IMR-90 (cell line): ENCODE results near the gene DUSP12. TPM values are rescaled to one million over a fixed set of nuclear protein-coding genes. Genes with fewer than 3 reads are reported as not detected.
A peak's percentile ranks its signal among the peaks of the same experiment; 100 is the strongest.

Source experiments
- ATAC-seq: fragments of 200-7000 bp; cut with Tn5 transposase; 2 replicates; pipeline ENCODE4 v1.9.1; 2020; ENCODE audit warnings: low read depth, mild to moderate bottlenecking, moderate library complexity
- BruUV-seq: library from RNA; stranded (reverse); fragments of 400-500 nt; replicated peaks from 2 replicates; lab custom pipeline; 2021; lab: Mats Ljungman, UMichigan
- CTCF ChIA-PET: fragments of 300-600 bp; formaldehyde crosslinking; extraction: SDS; loops from one replicate; lab custom pipeline; 2021; ENCODE audit warnings: antibody characterized with exemption; lab: Yijun Ruan, JAX
- POLR2A ChIA-PET: fragments of 300-600 bp; sonication (Branson Sonifier 250); formaldehyde crosslinking; loops from one replicate; lab custom pipeline; 2022; ENCODE audit warnings: antibody characterized with exemption; ENCODE audit not compliant: unreplicated experiment; lab: Charles Lee
- DNase-seq: peaks from one replicate; pipeline ENCODE4 v3.0.0; 2013
- H2AFZ ChIP-seq: replicated peaks from 2 replicates; pipeline ENCODE3; 2013; ENCODE audit warnings: low read length, mild to moderate bottlenecking; ENCODE audit not compliant: poor library complexity
- H2AK5ac ChIP-seq: 2 replicates; pipeline ENCODE4 v1.6.1; 2013; ENCODE audit warnings: low read depth, low read length, inconsistent platforms
- H2AK9ac ChIP-seq: replicated peaks from 2 replicates; pipeline ENCODE3; 2013; ENCODE audit warnings: mild to moderate bottlenecking, low read depth, low read length, moderate library complexity; ENCODE audit not compliant: poor library complexity
- H2BK120ac ChIP-seq: 2 replicates; pipeline ENCODE4 v1.6.1; 2013; ENCODE audit warnings: low read depth, low read length, inconsistent platforms
- H2BK15ac ChIP-seq: 3 replicates; pipeline ENCODE4 v1.6.1; 2013; ENCODE audit warnings: low read depth, low read length, inconsistent platforms
- H2BK20ac ChIP-seq: 2 replicates; pipeline ENCODE4 v1.6.1; 2013; ENCODE audit warnings: low read depth, mild to moderate bottlenecking, inconsistent platforms, low read length, moderate library complexity
- H2BK5ac ChIP-seq: 2 replicates; pipeline ENCODE4 v1.6.1; 2013; ENCODE audit warnings: mild to moderate bottlenecking, low read depth, low read length, inconsistent platforms; ENCODE audit not compliant: poor library complexity, severe bottlenecking
- H3K14ac ChIP-seq: replicated peaks from 2 replicates; pipeline ENCODE4 v1.6.1; 2013; ENCODE audit warnings: low read depth, low read length, inconsistent platforms
- H3K18ac ChIP-seq: 2 replicates; pipeline ENCODE4 v1.6.1; 2013; ENCODE audit warnings: low read depth, low read length, control low read depth
- H3K23ac ChIP-seq: 2 replicates; pipeline ENCODE4 v1.6.1; 2013; ENCODE audit warnings: low read depth, low read length, inconsistent platforms
- H3K27ac ChIP-seq: 2 replicates; pipeline ENCODE4 v1.5.1; 2013; ENCODE audit warnings: mild to moderate bottlenecking, control low read depth, low read length; ENCODE audit not compliant: insufficient read depth
- H3K27me3 ChIP-seq: 2 replicates; pipeline ENCODE4 v1.6.1; 2013; ENCODE audit warnings: low read length; ENCODE audit not compliant: control insufficient read depth, insufficient read depth
- H3K36me3 ChIP-seq: 2 replicates; pipeline ENCODE4 v1.6.1; 2013; ENCODE audit warnings: low read length, mixed read lengths; ENCODE audit not compliant: control insufficient read depth, insufficient read depth
- H3K4ac ChIP-seq: 2 replicates; pipeline ENCODE4 v1.6.1; 2013; ENCODE audit warnings: low read depth, low read length, inconsistent platforms
- H3K4me1 ChIP-seq: 2 replicates; pipeline ENCODE4 v1.6.1; 2013; ENCODE audit warnings: low read length, mixed read lengths; ENCODE audit not compliant: control insufficient read depth, insufficient read depth
- H3K4me2 ChIP-seq: 2 replicates; pipeline ENCODE4 v1.6.1; 2013; ENCODE audit warnings: low read depth, mild to moderate bottlenecking, control low read depth, low read length, moderate library complexity
- H3K4me3 ChIP-seq: 2 replicates; pipeline ENCODE4 v1.5.1; 2013; ENCODE audit warnings: low read depth, mild to moderate bottlenecking, control low read depth, low read length, moderate library complexity; ENCODE audit not compliant: insufficient read depth
- H3K56ac ChIP-seq: 2 replicates; pipeline ENCODE4 v1.6.1; 2013; ENCODE audit warnings: low read length, inconsistent platforms; ENCODE audit not compliant: insufficient read depth; ENCODE audit errors: extremely low read depth
- H3K79me1 ChIP-seq, 2 experiments: 2 replicates each; pipeline ENCODE4 v1.6.1; 2013; ENCODE audit warnings: low read length in 2 of 2, inconsistent platforms in 1 of 2, low read depth in 1 of 2
- H3K9ac ChIP-seq: 2 replicates; pipeline ENCODE4 v1.6.1; 2013; ENCODE audit warnings: low read depth, low read length, control low read depth
- H3K9me1 ChIP-seq: 2 replicates; pipeline ENCODE4 v1.6.1; 2013; ENCODE audit warnings: low read length, inconsistent platforms; ENCODE audit not compliant: insufficient read depth
- H3K9me3 ChIP-seq: 2 replicates; pipeline ENCODE4 v1.6.1; 2013; ENCODE audit warnings: low read length; ENCODE audit not compliant: control insufficient read depth, insufficient read depth
- H4K20me1 ChIP-seq: 2 replicates; pipeline ENCODE4 v1.6.1; 2013; ENCODE audit warnings: low read length, inconsistent platforms; ENCODE audit not compliant: insufficient read depth
- H4K5ac ChIP-seq: 2 replicates; pipeline ENCODE4 v1.6.1; 2013; ENCODE audit warnings: mild to moderate bottlenecking, low read depth, low read length, control low read depth
- H4K8ac ChIP-seq, 2 experiments: 2 replicates each; pipeline ENCODE4 v1.6.1; 2013; ENCODE audit warnings: low read depth in 2 of 2, low read length in 2 of 2, control low read depth in 1 of 2, inconsistent platforms in 1 of 2
- H4K91ac ChIP-seq: 2 replicates; pipeline ENCODE4 v1.6.1; 2013; ENCODE audit warnings: low read depth, low read length, inconsistent platforms; ENCODE audit not compliant: insufficient read depth
- BHLHE40 ChIP-seq: fragments of 150-350 bp; IDR thresholded peaks from 2 replicates; pipeline ENCODE4 v1.6.1; 2016; ENCODE audit warnings: mild to moderate bottlenecking, low read depth, low read length
- CEBPB ChIP-seq: IDR thresholded peaks from 2 replicates; pipeline ENCODE4 v1.6.1; 2012; ENCODE audit warnings: low read depth, low read length, improper control_type of control experiment
- CHD1 ChIP-seq: IDR thresholded peaks from 2 replicates; pipeline ENCODE4 v1.6.1; 2012; ENCODE audit warnings: low read depth, low read length, improper control_type of control experiment
- ELK1 ChIP-seq: fragments of 150-350 bp; IDR thresholded peaks from 2 replicates; pipeline ENCODE4 v1.6.1; 2016; ENCODE audit warnings: low read depth, mild to moderate bottlenecking, low read length, moderate library complexity, borderline replicate concordance
- FOS ChIP-seq: fragments of 150-350 bp; IDR thresholded peaks from 2 replicates; pipeline ENCODE4 v1.6.1; 2016; ENCODE audit warnings: low read depth, low read length
- MAZ ChIP-seq: IDR thresholded peaks from 2 replicates; pipeline ENCODE4 v1.6.1; 2012; ENCODE audit warnings: low read depth, mild to moderate bottlenecking, low read length, improper control_type of control experiment, moderate library complexity, borderline replicate concordance
- MXI1 ChIP-seq: IDR thresholded peaks from 2 replicates; pipeline ENCODE4 v1.6.1; 2012; ENCODE audit warnings: low read depth, mild to moderate bottlenecking, low read length, moderate library complexity, borderline replicate concordance
- NFE2L2 ChIP-seq: fragments of 150-350 bp; IDR thresholded peaks from 2 replicates; pipeline ENCODE4 v1.6.1; 2016; ENCODE audit warnings: low read depth, mild to moderate bottlenecking, low read length
- POLR2A ChIP-seq: IDR thresholded peaks from 2 replicates; pipeline ENCODE4 v1.6.1; 2012; ENCODE audit warnings: mild to moderate bottlenecking, low read depth, low read length
- RAD21 ChIP-seq: IDR thresholded peaks from 2 replicates; pipeline ENCODE4 v1.6.1; 2012; ENCODE audit warnings: low read length, improper control_type of control experiment
- RFX5 ChIP-seq: IDR thresholded peaks from 2 replicates; pipeline ENCODE4 v1.8.0; 2012; ENCODE audit warnings: low read depth, mild to moderate bottlenecking, low read length, moderate library complexity
- SMC3 ChIP-seq: fragments of 150-350 bp; IDR thresholded peaks from 2 replicates; pipeline ENCODE4 v1.6.1; 2016; ENCODE audit warnings: low read depth, mild to moderate bottlenecking, antibody characterized with exemption, low read length, moderate library complexity
- USF2 ChIP-seq: fragments of 150-350 bp; IDR thresholded peaks from 2 replicates; pipeline ENCODE4 v1.6.1; 2017; ENCODE audit warnings: mild to moderate bottlenecking, antibody characterized with exemption, low read length, low read depth
- WGBS, 2 experiments: methylation state at CpG; one replicate each; pipeline versions ENCODE4 v1.1.5 to v1.1.7; 2013; ENCODE audit warnings: missing lambda C conversion rate in 2 of 2; ENCODE audit not compliant: insufficient read length in 1 of 2; ENCODE audit errors: extremely low coverage in 2 of 2; 5-methylcytosine and 5-hydroxymethylcytosine counted together
- dilution Hi-C: fragments of 300-500 bp; cut with HindIII; formaldehyde crosslinking; loops from one replicate; pipeline ENCODE4 v1.14.3; 2018; ENCODE audit warnings: low sequenced_read_pairs; ENCODE audit not compliant: unreplicated experiment
- in situ Hi-C: fragments of 300-500 bp; cut with MboI; formaldehyde crosslinking; loops from 3 replicates; pipeline ENCODE4 v1.14.3; 2019; ENCODE audit warnings: low sequenced_read_pairs, inconsistent platforms, mixed read lengths
- intact Hi-C: fragments of 100-400 bp; cut with micrococcal nuclease; formaldehyde crosslinking; loops from 2 replicates; pipeline ENCODE4 v1.10.0; 2022
- polyA plus RNA-seq, 3 experiments: library from polyadenylated mRNA; depleted of rRNA; stranded (reverse); fragments of >200 nt; gene quantifications; 2 replicates each; pipeline ENCODE4 v1.2.3, GENCODE V29; 2012; ENCODE audit warnings: low replicate concordance in 1 of 3
- total RNA-seq: library from RNA; depleted of rRNA; stranded (reverse); fragments of >200 nt; gene quantifications from 2 replicates; pipeline ENCODE4 v1.2.3, GENCODE V29; 2012

Gene DUSP12
- total and polyA plus RNA-seq, 2 of the 4 experiments (the other 2 are of a cell fraction) = 31.5 to 35.6 TPM

GRCh38 chr1:161731241-161731640 lies 18.3 kb upstream of the DUSP12 start:
- Histone ChIP-seq H2AK5ac (no peak overlapping the region), H2BK5ac (peak overlapping the region; percentile 33), H4K8ac (no peak overlapping the region), H2AFZ (no peak overlapping the region), H2BK120ac (no peak overlapping the region; the same call in 1 of the 2 replicates), H2BK20ac (peak overlapping the region; percentile 34; the same call in 1 of the 2 replicates), H3K9ac (no peak overlapping the region), H2AK9ac (no peak overlapping the region), H3K4me3 (no peak overlapping the region), H3K4me1 (peaks cover 3% of the 10 kb centered on the region), H3K18ac (no peak overlapping the region), H3K4me2 (no peak overlapping the region), H3K9me3 (no peaks in the 10 kb centered on the region), H3K27me3 (no peaks in the 10 kb centered on the region), H3K79me1 (no peaks in the 10 kb centered on the region), H3K4ac (0 out of 2 replicates have a peak overlapping the region, but pooled peaks have one; percentile 22), H3K23ac (no peak overlapping the region), H3K14ac (no peak overlapping the region), H3K9me1 (peaks cover 3% of the 10 kb centered on the region), H3K27ac (no peak overlapping the region), H2BK15ac (peak overlapping the region; percentile 56; the same call in 1 of the 3 replicates), H4K20me1 (no peaks in the 10 kb centered on the region), H4K91ac (no peak overlapping the region), H3K56ac (no peak overlapping the region), H4K5ac (no peak overlapping the region), H3K36me3 (no peaks in the 10 kb centered on the region)
- in situ Hi-C loops = loop anchor here (10.0 to 25.0 kb wide), 2 partner anchors 94 to 186 kb away; partner anchors contain the start of genes FCGR3A and FCGR3B
- ATAC-seq = no peak
- TF ChIP-seq CEBPB = no peak
- no peak for TF ChIP-seq NFE2L2
- TF ChIP-seq RFX5 = no peak
- no peak for TF ChIP-seq USF2
- TF ChIP-seq BHLHE40 = no peak
- TF ChIP-seq MAZ = no peak
- TF ChIP-seq FOS = no peak
- TF ChIP-seq CHD1 = no peak
- no peak for TF ChIP-seq ELK1
- no peak for TF ChIP-seq SMC3
- no peak for TF ChIP-seq POLR2A
- TF ChIP-seq RAD21 = no peak
- no peak for TF ChIP-seq MXI1
- intact Hi-C loops = loop anchor here (10.0 kb wide), 1 partner anchor 166 kb away; no protein-coding TSS in a partner anchor
- WGBS, 2 experiments = no CpG with 5 or more reads among the region's 6 CpGs
- POLR2A ChIA-PET = no interaction called here
- CTCF ChIA-PET = no interaction called here
- BruUV-seq = no TSS peak
- no peak for DNase-seq
- dilution Hi-C loops = no loop called here
